D721Med (cell line): Measurements from ENCODE around the gene COQ7.

Experiments used
- DNase-seq: peaks from one replicate; pipeline ENCODE4 v3.0.0; 2011; ENCODE audit warnings: low spot score; ENCODE audit not compliant: insufficient read length
- FAIRE-seq: peaks from 2 replicates; lab custom pipeline; 2011; peaks lifted over from hg19 to GRCh38; lab: Jason Lieb, UNC
- CTCF ChIP-seq: IDR thresholded peaks from 2 replicates; pipeline ENCODE4 v1.5.1; 2012; ENCODE audit warnings: mild to moderate bottlenecking, control low read depth; ENCODE audit not compliant: insufficient read depth; ENCODE audit errors: missing control alignments

Gene COQ7

GRCh38 chr16:19092653-19093410 is 25.4 kb downstream of the COQ7 start:
- DNase-seq (no peak), FAIRE-seq (no peak)
- no peak for TF ChIP-seq CTCF

- TF ChIP-seq CTCF: no peak
- no peak for FAIRE-seq
- no peak for DNase-seq
Observed at GRCh38 chr16:19093631-19094541, 26.5 kb downstream of the COQ7 start.

GRCh38 chr16:19094542-19095365 is 27.3 kb downstream of the COQ7 start:
- TF ChIP-seq CTCF: no peak
- no peak for DNase-seq
- FAIRE-seq: no peak

GRCh38 chr16:19095654-19096053 is 28.2 kb downstream of the COQ7 start:
- no peak for DNase-seq
- TF ChIP-seq CTCF: no peak

GRCh38 chr16:19098173-19098572 is 30.8 kb downstream of the COQ7 start:
- DNase-seq (no peak), FAIRE-seq (no peak)

More at GRCh38 chr16:19095654-19096053, 28.2 kb downstream of the COQ7 start:
- FAIRE-seq: no peak

More at GRCh38 chr16:19098173-19098572, 30.8 kb downstream of the COQ7 start:
- TF ChIP-seq CTCF: no peak
